Left lung (tissue), 10 donors: ENCODE measurements around the gene C22orf39. TPM values are rescaled to one million over a fixed set of nuclear protein-coding genes. Genes with fewer than 3 reads are reported as not detected.

Experiments
- ATAC-seq: fragments of 200-7000 bp; cut with Tn5 transposase; one replicate; pipeline ENCODE4 v1.9.1; 2020; ENCODE audit warnings: moderate library complexity
- DNase-seq, 4 donors: peaks; one replicate each; pipeline ENCODE4 v3.0.0-alpha.2; 2013 to 2020
- H3K27ac ChIP-seq, 2 donors: fragments of 200-600 bp; sonication (generic) in 1 of 2; one replicate each; pipeline versions ENCODE4 v1.5.0 to v1.8.0; 2020 to 2021
- H3K27me3 ChIP-seq, 2 donors: fragments of 200-600 bp; sonication (generic) in 1 of 2; one replicate each; pipeline versions ENCODE4 v1.5.0 to v1.8.0; 2020 to 2021
- H3K36me3 ChIP-seq, 2 donors: fragments of 200-600 bp; sonication (generic) in 1 of 2; one replicate each; pipeline versions ENCODE4 v1.5.0 to v1.8.0; 2020 to 2021
- H3K4me1 ChIP-seq, 2 donors: fragments of 200-600 bp; one replicate each; pipeline ENCODE4 v1.8.0; 2021
- H3K4me3 ChIP-seq, 2 donors: fragments of 200-600 bp; sonication (generic) in 1 of 2; one replicate each; pipeline versions ENCODE4 v1.5.0 to v1.8.0; 2020 to 2021; ENCODE audit warnings: mild to moderate bottlenecking in 1 of 2
- H3K9me3 ChIP-seq, 2 donors: fragments of 200-600 bp; sonication (generic) in 1 of 2; one replicate each; pipeline versions ENCODE4 v1.5.0 to v1.8.0; 2020 to 2021
- CTCF ChIP-seq, 2 donors: fragments of 200-600 bp; sonication (generic) in 1 of 2; IDR thresholded peaks; one replicate each; pipeline versions ENCODE4 v1.5.0 to v1.8.0; 2021; ENCODE audit warnings: antibody characterized with exemption in 2 of 2
- intact Hi-C, 2 donors: fragments of 100-400 bp; cut with DNase I; formaldehyde crosslinking; loops; one replicate each; pipeline versions ENCODE4 v1.11.2 to v1.14.2; 2022
- polyA plus RNA-seq, 6 donors: library from polyadenylated mRNA; unstranded; fragments of 120-200 nt; gene quantifications; one replicate each; pipeline ENCODE4 v1.2.1, GENCODE V29; 2013; ENCODE audit not compliant: insufficient read length in 6 of 6
- total RNA-seq, 2 donors: library from RNA; stranded (reverse); fragmentation: NEBNext Ultra II Directional; extraction: Animal tissue kit (Norgen Biotek cat#: 25700); gene quantifications; one replicate each; pipeline ENCODE4 v1.2.1, GENCODE V29; 2021
- donor health status: DM: no; HTN: yes; CAD: no.
- donor health status: DM: no; HTN: no; CAD: no.

The C22orf39 gene
- total and polyA plus RNA-seq, 8 donors: 30.1 to 42.9 (median 37.1) TPM

- DNase-seq: no peak
- no peaks in the 10 kb centered on the region for H3K27me3 ChIP-seq
- intact Hi-C loops: no loop called here
- H3K4me3 ChIP-seq: no peak overlapping the region
- H3K4me1 ChIP-seq: no peaks in the 10 kb centered on the region
- H3K36me3 ChIP-seq: peaks cover 2 to 80% of the 10 kb centered on the region in 2 donors
- ATAC-seq: no peak
- H3K9me3 ChIP-seq: no peaks in the 10 kb centered on the region
- no peak for TF ChIP-seq CTCF (IDR thresholded peaks at IDR 0.05)
- no peak overlapping the region for H3K27ac ChIP-seq
Measured at GRCh38 chr22:19405652-19406051, 41.9 kb downstream of the C22orf39 start.

- peaks cover 2 to 78% of the 10 kb centered on the region in 2 donors for H3K36me3 ChIP-seq
- H3K9me3 ChIP-seq: no peaks in the 10 kb centered on the region
- H3K27me3 ChIP-seq: no peaks in the 10 kb centered on the region
- H3K4me3 ChIP-seq: no peak overlapping the region
- no peak for ATAC-seq
- no peak overlapping the region for H3K27ac ChIP-seq
- no peak for TF ChIP-seq CTCF (IDR thresholded peaks at IDR 0.05)
- no peaks in the 10 kb centered on the region for H3K4me1 ChIP-seq
- intact Hi-C loops: no loop called here
- no peak for DNase-seq
Measured at GRCh38 chr22:19405133-19405532, 42.4 kb downstream of the C22orf39 start.

- no peaks in the 10 kb centered on the region for H3K4me1 ChIP-seq
- no peak for TF ChIP-seq CTCF (IDR thresholded peaks at IDR 0.05)
- no peak for ATAC-seq
- no peaks in the 10 kb centered on the region for H3K9me3 ChIP-seq
- H3K27ac ChIP-seq: no peak overlapping the region
- peaks cover 0 to 78% of the 10 kb centered on the region in 2 donors for H3K36me3 ChIP-seq
- H3K27me3 ChIP-seq: no peaks in the 10 kb centered on the region
- intact Hi-C loops: no loop called here
- no peak overlapping the region for H3K4me3 ChIP-seq
- no peak for DNase-seq
Measured at GRCh38 chr22:19404676-19405075, 42.8 kb downstream of the C22orf39 start.

- no peak overlapping the region for H3K4me3 ChIP-seq
- DNase-seq: no peak
- H3K27ac ChIP-seq: no peak overlapping the region
- TF ChIP-seq CTCF (IDR thresholded peaks at IDR 0.05): no peak
- H3K4me1 ChIP-seq: no peaks in the 10 kb centered on the region
- ATAC-seq: no peak
- no peaks in the 10 kb centered on the region for H3K27me3 ChIP-seq
- peaks cover 0 to 77% of the 10 kb centered on the region in 2 donors for H3K36me3 ChIP-seq
- intact Hi-C loops: no loop called here
- H3K9me3 ChIP-seq: no peaks in the 10 kb centered on the region
Measured at GRCh38 chr22:19402642-19403191, 44.8 kb downstream of the C22orf39 start.

GRCh38 chr22:19401483-19401882 lies 46.0 kb downstream of the C22orf39 start:
- Histone ChIP-seq H3K4me3 (no peak overlapping the region), H3K27me3 (no peaks in the 10 kb centered on the region), H3K27ac (no peak overlapping the region), H3K4me1 (no peaks in the 10 kb centered on the region), H3K9me3 (no peaks in the 10 kb centered on the region), H3K36me3 (peaks cover 0 to 77% of the 10 kb centered on the region in 2 donors)
- TF ChIP-seq CTCF (IDR thresholded peaks at IDR 0.05): no peak
- intact Hi-C loops: no loop called here
- DNase-seq (no peak), ATAC-seq (no peak)
